ENCODE data around the gene TSHR.
"Not testable (repeated sequence)": the region's sequence is repeated elsewhere in the genome, so short reads cannot be mapped to it uniquely, and the experiment has no call there.

TSHR gene

GRCh38 chr14:81004575-81004974 is 49.2 kb downstream of the TSHR start:
- no peak for DNase-seq

GRCh38 chr14:81005540-81006228 is 50.3 kb downstream of the TSHR start:
- no peak for DNase-seq

GRCh38 chr14:81006266-81006665 is 50.8 kb downstream of the TSHR start:
- DNase-seq, result no peak

- DNase-seq, result no peak
These were observed 51.7 kb downstream of the TSHR start for GRCh38 chr14:81007131-81007530.

- DNase-seq, result no peak
These were observed 53.9 kb downstream of the TSHR start for GRCh38 chr14:81009346-81009745.

GRCh38 chr14:81018251-81018650 is 62.8 kb downstream of the TSHR start:
- DNase-seq, result no peak

GRCh38 chr14:81018684-81019083 is 63.3 kb downstream of the TSHR start:
- DNase-seq, result no peak

GRCh38 chr14:81019113-81019512 is 63.7 kb downstream of the TSHR start:
- not testable (repeated sequence) for DNase-seq

GRCh38 chr14:81023095-81023710 is 67.8 kb downstream of the TSHR start:
- no peak for DNase-seq

GRCh38 chr14:81028461-81028860 is 73.0 kb downstream of the TSHR start:
- DNase-seq, result no peak

- DNase-seq, result no peak
These were observed 76.1 kb downstream of the TSHR start for GRCh38 chr14:81031488-81031887.

GRCh38 chr14:81033698-81034240 is 78.3 kb downstream of the TSHR start:
- no peak for DNase-seq

- no peak for DNase-seq
These were observed 87.0 kb downstream of the TSHR start for GRCh38 chr14:81042438-81042837.

- DNase-seq, result no peak
These were observed 96.1 kb downstream of the TSHR start for GRCh38 chr14:81051547-81051946.

GRCh38 chr14:81054057-81054456 is 98.6 kb downstream of the TSHR start:
- not testable (repeated sequence) for DNase-seq

GRCh38 chr14:81055971-81056370 is 100.5 kb downstream of the TSHR start:
- no peak for DNase-seq

- no peak for DNase-seq
These were observed 107.0 kb downstream of the TSHR start for GRCh38 chr14:81062380-81062779.

GRCh38 chr14:81062816-81063215 is 107.4 kb downstream of the TSHR start:
- DNase-seq, result no peak

GRCh38 chr14:81066672-81067071 is 111.3 kb downstream of the TSHR start:
- no peak for DNase-seq

GRCh38 chr14:81067156-81067555 is 111.7 kb downstream of the TSHR start:
- DNase-seq, result no peak

- DNase-seq, result no peak
These were observed 112.9 kb downstream of the TSHR start for GRCh38 chr14:81068176-81068782.

- no peak for DNase-seq
These were observed 115.1 kb downstream of the TSHR start for GRCh38 chr14:81070511-81070910.

- DNase-seq, result no peak
These were observed 130.2 kb downstream of the TSHR start for GRCh38 chr14:81085596-81085995.

- DNase-seq, result no peak
These were observed 131.8 kb downstream of the TSHR start for GRCh38 chr14:81087230-81087629.

Measured in NCI-H226 (cell line).